GM21786 (cell line): Measurements from ENCODE around the gene EZH2.

ENCODE experiments used
- ATAC-seq: cut with Tn5 transposase; IDR thresholded peaks from one replicate; pipeline ENCODE4 v1.9.1; 2021; ENCODE audit not compliant: unreplicated experiment

EZH2 gene

DNA sequence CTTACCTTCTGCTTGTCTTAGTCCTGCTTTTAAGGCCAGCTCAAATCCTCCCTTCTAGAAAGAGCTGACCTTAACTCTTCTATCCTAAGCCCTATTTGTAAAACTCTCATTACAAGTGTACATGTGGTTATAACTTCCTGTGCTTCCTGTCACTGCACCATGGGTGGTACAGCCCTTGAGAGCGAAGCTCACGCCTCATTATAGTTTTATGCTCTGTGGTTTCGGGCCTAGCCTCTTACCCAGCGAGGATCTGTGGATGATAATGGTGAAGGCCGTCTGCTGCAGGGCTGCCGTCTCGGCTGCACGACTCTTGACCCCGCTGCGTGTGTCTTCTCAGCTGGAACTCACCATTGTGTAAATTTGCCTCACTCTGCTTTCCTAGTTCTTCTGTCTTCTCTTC is 110.8 kb downstream of the EZH2 start:
- ATAC-seq, result peak; percentile 92

DNA sequence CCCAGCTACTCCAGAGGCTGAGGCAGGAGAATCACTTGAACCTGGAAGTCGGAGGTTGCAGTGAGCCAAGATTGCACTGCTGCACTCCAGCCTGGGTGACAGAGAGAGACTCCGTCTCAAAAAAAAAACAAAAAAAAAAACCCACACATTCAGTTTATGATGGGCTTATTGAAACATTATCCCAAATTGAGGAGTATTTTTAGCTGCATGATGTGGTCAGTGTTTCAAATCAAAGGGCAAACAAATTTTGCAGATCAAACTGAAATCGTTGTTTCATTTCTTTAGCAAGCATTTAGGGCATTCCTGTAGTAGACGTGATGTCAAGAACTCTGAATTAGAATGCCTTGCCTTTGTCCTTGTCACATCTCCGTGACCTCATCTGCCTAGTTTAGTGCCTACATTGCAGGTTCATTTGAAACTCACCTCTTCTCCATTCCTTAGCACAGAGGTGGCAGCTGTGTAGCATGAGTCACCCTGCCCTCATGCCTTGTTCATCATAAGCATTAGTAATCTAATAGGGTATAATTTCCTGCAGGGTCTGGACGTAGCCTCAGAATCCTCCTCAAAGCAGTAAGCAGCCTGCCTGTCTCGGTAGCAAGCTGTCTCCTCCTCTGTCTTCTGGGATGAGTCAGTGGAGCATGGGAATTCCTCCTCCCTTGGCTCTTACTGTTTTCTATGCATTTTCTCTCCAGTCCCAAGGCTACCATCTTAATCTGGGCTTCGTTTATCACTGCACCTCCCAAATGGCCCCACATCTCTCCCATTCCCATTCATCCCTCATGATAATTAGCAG is 111.6 kb downstream of the EZH2 start:
- ATAC-seq, result no peak

DNA sequence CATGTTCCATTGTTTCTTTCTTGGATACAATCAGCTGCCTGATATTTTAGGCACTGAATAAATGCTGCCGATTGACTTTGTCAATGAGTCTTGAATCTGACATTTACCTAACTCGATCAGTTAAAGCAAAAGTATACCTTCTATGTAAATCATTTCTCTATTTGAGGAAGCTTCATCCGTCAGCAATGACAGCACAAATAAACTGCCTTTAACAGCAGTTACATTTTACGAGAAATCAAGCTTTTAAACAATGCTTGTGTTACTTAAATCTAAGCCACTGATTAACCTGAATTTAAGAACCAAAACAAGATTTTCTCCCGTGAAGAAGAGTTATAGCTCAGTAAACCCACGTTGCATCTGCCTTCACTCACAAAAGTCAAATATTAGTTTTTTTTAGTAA is 114.1 kb downstream of the EZH2 start:
- no peak for ATAC-seq

DNA sequence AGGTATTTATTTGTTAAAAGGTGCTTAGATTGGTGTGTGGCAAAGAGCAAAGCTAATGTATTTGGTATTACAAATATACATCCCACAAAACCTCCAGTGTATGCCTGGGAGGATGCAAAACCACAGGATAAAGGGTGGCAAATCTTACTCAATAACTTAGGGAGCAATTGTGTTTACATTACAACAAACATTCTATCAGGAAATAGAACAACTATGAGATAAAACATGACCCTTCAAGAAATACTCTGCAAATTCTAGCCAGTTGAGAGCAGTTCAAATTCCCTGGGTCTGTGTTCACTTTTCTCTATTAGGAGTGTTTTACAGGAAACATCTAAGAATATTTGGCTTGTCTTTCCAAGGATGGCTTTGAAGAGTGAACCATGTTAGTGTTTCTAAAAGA is 120.5 kb downstream of the EZH2 start:
- no peak for ATAC-seq

DNA sequence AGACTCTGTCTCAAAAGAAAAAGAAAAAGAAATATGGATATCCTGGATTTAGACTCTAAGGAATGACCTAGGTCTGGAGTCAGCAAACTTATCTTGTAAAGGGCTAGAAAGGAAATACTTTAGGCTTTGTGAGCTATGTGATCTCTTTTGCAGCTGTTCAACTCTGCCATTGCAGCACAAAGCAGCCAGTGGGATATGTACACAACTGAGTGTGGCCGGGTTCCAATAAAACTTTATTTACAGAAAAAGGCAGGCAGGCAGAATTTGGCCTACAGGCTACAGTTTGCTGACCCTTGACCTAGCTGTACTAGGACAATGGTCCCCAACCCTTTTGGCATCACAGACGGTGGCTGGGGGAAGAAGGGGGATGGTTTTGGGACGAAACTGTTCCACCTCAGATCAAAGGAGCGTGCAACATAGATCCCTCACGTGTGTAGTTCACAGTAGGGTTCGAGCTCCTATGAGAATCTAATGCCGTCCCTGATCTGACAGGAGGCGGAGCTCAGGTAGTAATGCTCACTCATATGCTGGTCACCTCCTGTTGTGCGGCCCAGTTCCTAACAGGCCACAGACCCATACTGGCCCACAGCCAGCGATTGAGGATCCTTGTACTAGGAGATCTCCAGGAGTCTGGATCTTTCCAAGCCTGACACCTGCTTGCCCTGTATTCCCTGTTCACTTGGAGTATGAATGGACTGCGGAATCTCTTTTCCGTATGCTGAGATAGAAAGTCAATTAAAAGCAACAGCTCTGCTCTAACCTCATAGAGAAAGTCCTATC is 122.4 kb downstream of the EZH2 start:
- no peak for ATAC-seq
